ENCODE results near the gene FHIT.

The FHIT gene

DNA sequence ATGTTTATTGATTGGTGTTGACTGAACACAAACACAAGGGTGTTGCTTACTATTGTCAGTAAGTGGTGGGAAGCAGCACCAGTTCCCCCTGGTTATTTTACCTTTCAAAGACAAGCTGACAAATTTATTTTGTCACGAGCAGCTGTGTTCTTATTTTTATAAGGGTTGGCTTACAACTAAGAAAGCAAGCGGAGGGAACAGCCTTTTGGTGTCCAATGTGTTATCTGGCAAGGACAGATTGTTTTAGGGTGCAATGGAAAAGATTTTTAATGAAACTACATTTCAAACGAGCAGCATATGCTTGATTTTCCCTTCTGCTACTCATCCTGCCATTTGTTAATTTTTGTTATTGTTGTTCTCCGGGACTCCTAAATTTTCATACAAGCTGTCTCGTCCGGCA, 1280.9 kb downstream of the FHIT start:
- H3K27me3 ChIP-seq (ENCODE audit: low read length), result no peaks in the 10 kb centered on the region
- no peak overlapping the region for H2AFZ ChIP-seq (ENCODE audit: low read depth, low read length, severe bottlenecking)
- H3K4me3 ChIP-seq (ENCODE audit: insufficient read depth, low read length, poor library complexity, severe bottlenecking), result no peak overlapping the region
- no peaks in the 10 kb centered on the region for H3K9me3 ChIP-seq (ENCODE audit: insufficient read depth, low read length)
- no peak overlapping the region for H3K4me2 ChIP-seq (ENCODE audit: low read depth, low read length, poor library complexity, severe bottlenecking)
- no peaks in the 10 kb centered on the region for H3K79me2 ChIP-seq (ENCODE audit: insufficient read depth, low read length)
- TF ChIP-seq, protein P1, sequence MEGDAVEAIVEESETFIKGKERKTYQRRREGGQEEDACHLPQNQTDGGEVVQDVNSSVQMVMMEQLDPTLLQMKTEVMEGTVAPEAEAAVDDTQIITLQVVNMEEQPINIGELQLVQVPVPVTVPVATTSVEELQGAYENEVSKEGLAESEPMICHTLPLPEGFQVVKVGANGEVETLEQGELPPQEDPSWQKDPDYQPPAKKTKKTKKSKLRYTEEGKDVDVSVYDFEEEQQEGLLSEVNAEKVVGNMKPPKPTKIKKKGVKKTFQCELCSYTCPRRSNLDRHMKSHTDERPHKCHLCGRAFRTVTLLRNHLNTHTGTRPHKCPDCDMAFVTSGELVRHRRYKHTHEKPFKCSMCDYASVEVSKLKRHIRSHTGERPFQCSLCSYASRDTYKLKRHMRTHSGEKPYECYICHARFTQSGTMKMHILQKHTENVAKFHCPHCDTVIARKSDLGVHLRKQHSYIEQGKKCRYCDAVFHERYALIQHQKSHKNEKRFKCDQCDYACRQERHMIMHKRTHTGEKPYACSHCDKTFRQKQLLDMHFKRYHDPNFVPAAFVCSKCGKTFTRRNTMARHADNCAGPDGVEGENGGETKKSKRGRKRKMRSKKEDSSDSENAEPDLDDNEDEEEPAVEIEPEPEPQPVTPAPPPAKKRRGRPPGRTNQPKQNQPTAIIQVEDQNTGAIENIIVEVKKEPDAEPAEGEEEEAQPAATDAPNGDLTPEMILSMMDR (IDR thresholded peaks at IDR 0.05; ENCODE audit: insufficient read depth, low read length, poor library complexity, severe bottlenecking), result no peak
- TF ChIP-seq EZH2phosphoT487 (conservative IDR thresholded peaks at IDR 0.05; ENCODE audit: low read length), result no peak
- no peaks in the 10 kb centered on the region for H3K9me2 ChIP-seq (replicated peaks; ENCODE audit: insufficient read depth, low read length)
- no peak overlapping the region for H3K27ac ChIP-seq (ENCODE audit: low read depth, low read length)
- H3F3A ChIP-seq (ENCODE audit: insufficient read depth), result no peaks in the 10 kb centered on the region
- no peak overlapping the region for H3K9ac ChIP-seq (ENCODE audit: low read length)
- no peaks in the 10 kb centered on the region for H4K20me1 ChIP-seq (ENCODE audit: low read depth, low read length)
- H3K36me3 ChIP-seq (ENCODE audit: low read length), result no peaks in the 10 kb centered on the region

DNA sequence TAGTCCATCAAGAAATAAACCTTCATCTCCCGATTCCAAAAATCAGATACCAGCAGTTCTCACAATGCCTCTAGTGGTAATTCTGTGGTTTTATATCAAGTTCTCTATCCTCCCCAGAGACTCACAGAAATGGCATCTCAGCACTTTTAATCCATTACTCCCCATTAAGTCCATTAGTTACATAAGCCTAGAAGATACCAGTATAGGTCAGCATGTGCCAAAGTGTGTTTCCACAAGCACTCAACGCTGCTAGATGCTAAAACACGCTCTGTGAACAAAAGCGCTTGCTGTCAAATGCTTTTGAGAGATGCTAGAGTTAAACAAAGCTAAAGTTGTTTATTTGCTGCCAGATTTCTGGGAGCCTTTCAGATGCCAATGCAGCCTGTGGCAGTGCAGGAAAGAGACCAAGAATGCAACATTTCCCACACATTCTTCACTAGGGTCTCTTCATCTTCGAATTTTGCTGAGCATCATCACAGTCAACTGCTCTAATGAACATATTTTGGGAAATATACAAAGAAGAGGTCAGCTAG, 1282.7 kb downstream of the FHIT start:
- Histone ChIP-seq H3K27me3 (ENCODE audit: low read length) (no peaks in the 10 kb centered on the region), H4K20me1 (ENCODE audit: low read depth, low read length) (no peaks in the 10 kb centered on the region), H3K36me3 (ENCODE audit: low read length) (no peaks in the 10 kb centered on the region), H3K9me2 (replicated peaks; ENCODE audit: insufficient read depth, low read length) (no peaks in the 10 kb centered on the region), H3K27ac (ENCODE audit: low read depth, low read length) (no peak overlapping the region), H3K79me2 (ENCODE audit: insufficient read depth, low read length) (no peaks in the 10 kb centered on the region), H3F3A (ENCODE audit: insufficient read depth) (no peaks in the 10 kb centered on the region), H3K4me3 (ENCODE audit: insufficient read depth, low read length, poor library complexity, severe bottlenecking) (no peak overlapping the region), H3K4me2 (ENCODE audit: low read depth, low read length, poor library complexity, severe bottlenecking) (no peak overlapping the region), H3K9ac (ENCODE audit: low read length) (no peak overlapping the region), H3K9me3 (ENCODE audit: insufficient read depth, low read length) (no peaks in the 10 kb centered on the region), H2AFZ (ENCODE audit: low read depth, low read length, severe bottlenecking) (no peak overlapping the region)
- TF ChIP-seq, protein P1 (IDR thresholded peaks at IDR 0.05; ENCODE audit: insufficient read depth, low read length, poor library complexity, severe bottlenecking), result no peak
- no peak for TF ChIP-seq EZH2phosphoT487 (conservative IDR thresholded peaks at IDR 0.05; ENCODE audit: low read length)

DNA sequence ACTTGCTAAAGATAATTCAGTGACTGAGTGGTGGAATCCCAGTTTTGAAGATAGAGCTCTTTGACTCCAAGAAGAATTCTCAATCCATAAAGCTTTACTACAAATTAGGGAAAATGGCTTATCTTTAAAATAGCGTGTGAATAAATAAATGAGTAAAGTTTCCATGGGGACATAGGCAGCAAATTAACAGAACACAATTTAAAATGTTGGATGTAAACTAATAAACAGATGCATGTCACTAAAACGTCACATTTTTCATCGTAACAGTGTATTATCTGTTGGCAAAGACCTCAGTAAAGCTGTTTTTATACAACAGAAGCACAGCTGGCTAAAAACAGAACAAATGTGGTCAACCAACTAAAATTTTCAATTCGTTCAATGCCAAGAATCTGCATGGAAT, 1287.6 kb downstream of the FHIT start:
- Histone ChIP-seq H3F3A (ENCODE audit: insufficient read depth) (no peaks in the 10 kb centered on the region), H3K36me3 (ENCODE audit: low read length) (no peaks in the 10 kb centered on the region), H3K27me3 (ENCODE audit: low read length) (no peaks in the 10 kb centered on the region), H3K9me2 (replicated peaks; ENCODE audit: insufficient read depth, low read length) (no peaks in the 10 kb centered on the region), H3K9me3 (ENCODE audit: insufficient read depth, low read length) (no peaks in the 10 kb centered on the region), H3K27ac (ENCODE audit: low read depth, low read length) (no peak overlapping the region), H3K4me2 (ENCODE audit: low read depth, low read length, poor library complexity, severe bottlenecking) (no peak overlapping the region), H4K20me1 (ENCODE audit: low read depth, low read length) (no peaks in the 10 kb centered on the region), H3K9ac (ENCODE audit: low read length) (no peak overlapping the region), H3K79me2 (ENCODE audit: insufficient read depth, low read length) (no peaks in the 10 kb centered on the region), H3K4me3 (ENCODE audit: insufficient read depth, low read length, poor library complexity, severe bottlenecking) (no peak overlapping the region), H2AFZ (ENCODE audit: low read depth, low read length, severe bottlenecking) (no peak overlapping the region)
- TF ChIP-seq, protein P1 (IDR thresholded peaks at IDR 0.05; ENCODE audit: insufficient read depth, low read length, poor library complexity, severe bottlenecking), result no peak
- TF ChIP-seq EZH2phosphoT487 (conservative IDR thresholded peaks at IDR 0.05; ENCODE audit: low read length), result no peak
